Liver (tissue), 3 donors: ENCODE results near the gene STAT5B.

Experiments
- EGR1 ChIP-seq, 2 donors: IDR thresholded peaks; 2 replicates each; pipeline ENCODE4 v1.6.1; 2016 to 2018; ENCODE audit warnings: antibody characterized with exemption in 2 of 2, low read depth in 2 of 2
- GABPA ChIP-seq, 2 donors: IDR thresholded peaks in 1 of 2; conservative IDR thresholded peaks in 1 of 2; 2 replicates each; pipeline ENCODE4 v1.6.1; 2016; ENCODE audit warnings: antibody characterized with exemption in 2 of 2, mild to moderate bottlenecking in 1 of 2, moderate library complexity in 1 of 2
- JUND ChIP-seq, 2 donors: IDR thresholded peaks; 2 replicates each; pipeline ENCODE4 v1.6.1; 2016; ENCODE audit warnings: antibody characterized with exemption in 2 of 2
- NR2F2 ChIP-seq: IDR thresholded peaks from 2 replicates; pipeline ENCODE4 v1.6.1; 2016; ENCODE audit warnings: antibody characterized with exemption
- RAD21 ChIP-seq, 2 donors: IDR thresholded peaks; 2 replicates each; pipeline ENCODE4 v1.6.1; 2016; ENCODE audit warnings: antibody characterized with exemption in 2 of 2, mild to moderate bottlenecking in 2 of 2
- SP1 ChIP-seq: IDR thresholded peaks from 2 replicates; pipeline ENCODE4 v1.6.1; 2018; ENCODE audit warnings: antibody characterized with exemption, mild to moderate bottlenecking
- TAF1 ChIP-seq: conservative IDR thresholded peaks from 2 replicates; pipeline ENCODE4 v1.6.1; 2016; ENCODE audit warnings: antibody characterized with exemption, mild to moderate bottlenecking
- TF ChIP-seq, protein P1 (sequence below): fragments of 150-350 bp; IDR thresholded peaks from 2 replicates; pipeline ENCODE4 v1.5.1; 2017; ENCODE audit warnings: improper control_type of control experiment, low read depth, low read length; ENCODE audit not compliant: missing input control
- TF ChIP-seq, protein P2 (sequence below): IDR thresholded peaks from 2 replicates; pipeline ENCODE4 v1.6.1; 2016; ENCODE audit warnings: antibody characterized with exemption
- TF ChIP-seq, protein P3 (sequence below): IDR thresholded peaks from 2 replicates; pipeline ENCODE4 v1.6.1; 2016; ENCODE audit warnings: antibody characterized with exemption
- TF ChIP-seq, protein P4 (sequence below): IDR thresholded peaks from 2 replicates; pipeline ENCODE4 v1.6.1; 2016; ENCODE audit warnings: antibody characterized with exemption
- TF ChIP-seq, protein P5 (sequence below): IDR thresholded peaks from 2 replicates; pipeline ENCODE4 v1.6.1; 2016; ENCODE audit warnings: antibody characterized with exemption, mild to moderate bottlenecking
- donor health status: healthy.
- donor health status: healthy.

DNA sequence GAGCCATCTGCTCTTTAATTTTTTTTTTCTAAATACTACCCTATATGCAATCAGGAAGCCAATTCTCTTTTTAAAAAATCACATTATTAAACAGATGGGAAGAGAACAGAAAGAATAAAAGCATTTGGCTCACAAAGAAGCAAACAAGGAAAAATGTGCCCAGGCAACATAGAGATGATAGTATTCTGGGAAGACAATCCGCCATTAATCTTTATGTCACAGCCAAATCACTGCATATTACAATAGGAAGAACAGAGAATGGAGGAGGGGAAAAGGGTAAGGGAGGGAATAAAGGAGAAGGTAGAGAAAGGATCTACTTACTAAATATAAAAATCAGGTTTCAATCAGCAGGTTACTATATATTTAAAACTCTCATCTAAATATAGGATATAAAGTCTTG, 34.3 kb downstream of the STAT5B start:
- TF ChIP-seq, protein P1, sequence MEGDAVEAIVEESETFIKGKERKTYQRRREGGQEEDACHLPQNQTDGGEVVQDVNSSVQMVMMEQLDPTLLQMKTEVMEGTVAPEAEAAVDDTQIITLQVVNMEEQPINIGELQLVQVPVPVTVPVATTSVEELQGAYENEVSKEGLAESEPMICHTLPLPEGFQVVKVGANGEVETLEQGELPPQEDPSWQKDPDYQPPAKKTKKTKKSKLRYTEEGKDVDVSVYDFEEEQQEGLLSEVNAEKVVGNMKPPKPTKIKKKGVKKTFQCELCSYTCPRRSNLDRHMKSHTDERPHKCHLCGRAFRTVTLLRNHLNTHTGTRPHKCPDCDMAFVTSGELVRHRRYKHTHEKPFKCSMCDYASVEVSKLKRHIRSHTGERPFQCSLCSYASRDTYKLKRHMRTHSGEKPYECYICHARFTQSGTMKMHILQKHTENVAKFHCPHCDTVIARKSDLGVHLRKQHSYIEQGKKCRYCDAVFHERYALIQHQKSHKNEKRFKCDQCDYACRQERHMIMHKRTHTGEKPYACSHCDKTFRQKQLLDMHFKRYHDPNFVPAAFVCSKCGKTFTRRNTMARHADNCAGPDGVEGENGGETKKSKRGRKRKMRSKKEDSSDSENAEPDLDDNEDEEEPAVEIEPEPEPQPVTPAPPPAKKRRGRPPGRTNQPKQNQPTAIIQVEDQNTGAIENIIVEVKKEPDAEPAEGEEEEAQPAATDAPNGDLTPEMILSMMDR = no peak
- TF ChIP-seq RAD21 (IDR thresholded peaks at IDR 0.05) (no peak), JUND (IDR thresholded peaks at IDR 0.05) (no peak), TAF1 (no peak), EGR1 (IDR thresholded peaks at IDR 0.05; ENCODE audit: low read depth in 2 of 2) (no peak), GABPA (IDR thresholded peaks at IDR 0.05 in 1 of 2, conservative IDR thresholded peaks at IDR 0.05 in 1 of 2) (no peak), SP1 (no peak), NR2F2 (no peak)
- TF ChIP-seq, protein P2, sequence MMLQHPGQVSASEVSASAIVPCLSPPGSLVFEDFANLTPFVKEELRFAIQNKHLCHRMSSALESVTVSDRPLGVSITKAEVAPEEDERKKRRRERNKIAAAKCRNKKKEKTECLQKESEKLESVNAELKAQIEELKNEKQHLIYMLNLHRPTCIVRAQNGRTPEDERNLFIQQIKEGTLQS = no peak
- TF ChIP-seq, protein P3, sequence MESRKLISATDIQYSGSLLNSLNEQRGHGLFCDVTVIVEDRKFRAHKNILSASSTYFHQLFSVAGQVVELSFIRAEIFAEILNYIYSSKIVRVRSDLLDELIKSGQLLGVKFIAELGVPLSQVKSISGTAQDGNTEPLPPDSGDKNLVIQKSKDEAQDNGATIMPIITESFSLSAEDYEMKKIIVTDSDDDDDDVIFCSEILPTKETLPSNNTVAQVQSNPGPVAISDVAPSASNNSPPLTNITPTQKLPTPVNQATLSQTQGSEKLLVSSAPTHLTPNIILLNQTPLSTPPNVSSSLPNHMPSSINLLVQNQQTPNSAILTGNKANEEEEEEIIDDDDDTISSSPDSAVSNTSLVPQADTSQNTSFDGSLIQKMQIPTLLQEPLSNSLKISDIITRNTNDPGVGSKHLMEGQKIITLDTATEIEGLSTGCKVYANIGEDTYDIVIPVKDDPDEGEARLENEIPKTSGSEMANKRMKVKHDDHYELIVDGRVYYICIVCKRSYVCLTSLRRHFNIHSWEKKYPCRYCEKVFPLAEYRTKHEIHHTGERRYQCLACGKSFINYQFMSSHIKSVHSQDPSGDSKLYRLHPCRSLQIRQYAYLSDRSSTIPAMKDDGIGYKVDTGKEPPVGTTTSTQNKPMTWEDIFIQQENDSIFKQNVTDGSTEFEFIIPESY = no peak
- TF ChIP-seq, protein P4, sequence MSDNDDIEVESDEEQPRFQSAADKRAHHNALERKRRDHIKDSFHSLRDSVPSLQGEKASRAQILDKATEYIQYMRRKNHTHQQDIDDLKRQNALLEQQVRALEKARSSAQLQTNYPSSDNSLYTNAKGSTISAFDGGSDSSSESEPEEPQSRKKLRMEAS = no peak
- TF ChIP-seq, protein P5, sequence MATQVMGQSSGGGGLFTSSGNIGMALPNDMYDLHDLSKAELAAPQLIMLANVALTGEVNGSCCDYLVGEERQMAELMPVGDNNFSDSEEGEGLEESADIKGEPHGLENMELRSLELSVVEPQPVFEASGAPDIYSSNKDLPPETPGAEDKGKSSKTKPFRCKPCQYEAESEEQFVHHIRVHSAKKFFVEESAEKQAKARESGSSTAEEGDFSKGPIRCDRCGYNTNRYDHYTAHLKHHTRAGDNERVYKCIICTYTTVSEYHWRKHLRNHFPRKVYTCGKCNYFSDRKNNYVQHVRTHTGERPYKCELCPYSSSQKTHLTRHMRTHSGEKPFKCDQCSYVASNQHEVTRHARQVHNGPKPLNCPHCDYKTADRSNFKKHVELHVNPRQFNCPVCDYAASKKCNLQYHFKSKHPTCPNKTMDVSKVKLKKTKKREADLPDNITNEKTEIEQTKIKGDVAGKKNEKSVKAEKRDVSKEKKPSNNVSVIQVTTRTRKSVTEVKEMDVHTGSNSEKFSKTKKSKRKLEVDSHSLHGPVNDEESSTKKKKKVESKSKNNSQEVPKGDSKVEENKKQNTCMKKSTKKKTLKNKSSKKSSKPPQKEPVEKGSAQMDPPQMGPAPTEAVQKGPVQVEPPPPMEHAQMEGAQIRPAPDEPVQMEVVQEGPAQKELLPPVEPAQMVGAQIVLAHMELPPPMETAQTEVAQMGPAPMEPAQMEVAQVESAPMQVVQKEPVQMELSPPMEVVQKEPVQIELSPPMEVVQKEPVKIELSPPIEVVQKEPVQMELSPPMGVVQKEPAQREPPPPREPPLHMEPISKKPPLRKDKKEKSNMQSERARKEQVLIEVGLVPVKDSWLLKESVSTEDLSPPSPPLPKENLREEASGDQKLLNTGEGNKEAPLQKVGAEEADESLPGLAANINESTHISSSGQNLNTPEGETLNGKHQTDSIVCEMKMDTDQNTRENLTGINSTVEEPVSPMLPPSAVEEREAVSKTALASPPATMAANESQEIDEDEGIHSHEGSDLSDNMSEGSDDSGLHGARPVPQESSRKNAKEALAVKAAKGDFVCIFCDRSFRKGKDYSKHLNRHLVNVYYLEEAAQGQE = no peak
